Esophagus mucosa (tissue), 1 donor: ENCODE measurements around the gene HS6ST1. TPM values are rescaled to one million over a fixed set of nuclear protein-coding genes. Genes with fewer than 3 reads are reported as not detected.

Source experiments
- ATAC-seq: fragments of 200-7000 bp; cut with Tn5 transposase; one replicate; pipeline ENCODE4 v1.9.1; 2020
- total RNA-seq: library from RNA; stranded (reverse); gene quantifications from one replicate; pipeline ENCODE4 v1.2.4, GENCODE V29; 2023
- donor health status: DM: yes; HTN: yes; CAD: no.

The HS6ST1 gene
- total RNA-seq, 1 donor from 2014 or later, result 30.8 TPM

- ATAC-seq, result no peak
Observed at GRCh38 chr2:128310094-128310716, 8.5 kb downstream of the HS6ST1 start.

DNA sequence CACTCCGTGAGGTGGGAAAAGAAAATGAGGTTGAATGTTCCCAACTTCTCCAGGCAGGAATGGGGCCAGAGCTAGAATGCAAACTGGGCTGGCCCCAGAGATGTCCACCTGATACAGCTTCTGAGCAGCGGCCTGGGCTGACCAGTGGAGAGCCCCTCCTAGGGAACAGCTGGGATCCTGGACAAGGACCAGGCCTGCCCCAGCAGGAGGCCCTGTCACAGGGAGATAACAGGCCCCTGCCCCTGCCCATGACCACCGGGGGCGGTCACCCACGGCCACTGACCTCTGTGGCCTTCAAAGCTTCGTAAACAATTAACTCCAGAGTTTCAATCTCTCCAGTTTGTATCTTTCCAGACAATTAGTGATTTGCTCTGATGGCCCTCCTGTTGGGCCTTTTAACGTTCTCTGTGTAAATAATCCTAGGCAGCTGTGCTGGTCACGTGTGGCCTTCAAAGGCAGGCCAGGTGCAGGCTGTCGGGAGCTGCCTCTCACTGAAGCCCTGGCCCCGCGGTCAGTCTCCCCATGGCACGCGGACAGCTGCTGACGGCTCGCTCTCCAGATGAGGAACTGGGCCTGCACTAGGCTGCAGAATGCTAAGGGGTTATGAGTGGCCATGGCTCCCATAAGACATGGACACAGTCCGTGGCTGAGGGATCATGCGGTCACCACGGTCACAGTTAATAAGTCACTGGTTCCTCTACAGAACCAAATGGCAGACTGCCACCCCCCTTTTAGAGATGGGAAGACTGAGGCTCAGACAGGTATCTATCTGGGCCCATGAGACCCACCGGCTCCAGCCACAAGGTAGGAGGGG, 9.2 kb downstream of the HS6ST1 start:
- ATAC-seq, result no peak

DNA sequence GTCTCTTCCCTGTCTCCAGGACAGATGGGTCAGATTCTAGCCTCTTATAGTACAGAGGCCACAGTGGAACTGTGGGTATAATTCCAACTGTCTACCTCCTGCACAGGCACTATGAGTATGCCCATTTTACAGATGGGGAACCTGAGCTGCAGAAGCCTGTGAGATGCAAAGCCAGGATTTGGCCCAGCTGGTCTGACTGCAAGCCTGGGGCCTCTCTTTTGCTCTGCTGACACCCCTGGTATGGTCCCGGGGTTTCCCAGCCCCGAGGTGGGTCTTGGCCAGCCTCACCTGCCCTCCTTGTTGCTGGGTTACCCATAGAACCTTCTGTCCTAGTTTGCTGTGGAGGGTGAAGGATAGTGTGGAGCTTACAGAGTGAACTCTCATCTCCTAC, 9.8 kb downstream of the HS6ST1 start:
- no peak for ATAC-seq

DNA sequence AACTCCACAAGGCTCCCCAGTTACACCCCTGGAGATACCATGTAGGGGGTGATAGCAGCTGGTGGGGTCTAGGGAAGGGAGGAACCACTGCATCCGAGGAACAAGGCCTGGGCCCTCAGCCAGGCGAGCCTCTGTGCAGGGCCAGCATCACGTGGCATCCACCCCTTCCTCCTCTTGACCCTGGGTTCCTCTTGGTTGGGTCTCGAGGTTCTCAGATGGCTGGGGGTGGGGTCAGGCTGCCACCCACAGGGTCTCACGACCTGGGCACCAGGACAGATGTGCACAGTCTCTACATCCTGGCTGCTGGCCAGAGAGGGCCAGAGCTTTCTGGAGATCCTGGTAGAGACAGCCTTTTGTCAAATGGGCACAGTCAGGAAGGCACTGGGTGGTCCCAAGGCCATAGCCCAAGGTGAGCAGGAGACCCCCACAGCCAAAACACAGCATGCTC, 10.4 kb downstream of the HS6ST1 start:
- ATAC-seq, result no peak

DNA sequence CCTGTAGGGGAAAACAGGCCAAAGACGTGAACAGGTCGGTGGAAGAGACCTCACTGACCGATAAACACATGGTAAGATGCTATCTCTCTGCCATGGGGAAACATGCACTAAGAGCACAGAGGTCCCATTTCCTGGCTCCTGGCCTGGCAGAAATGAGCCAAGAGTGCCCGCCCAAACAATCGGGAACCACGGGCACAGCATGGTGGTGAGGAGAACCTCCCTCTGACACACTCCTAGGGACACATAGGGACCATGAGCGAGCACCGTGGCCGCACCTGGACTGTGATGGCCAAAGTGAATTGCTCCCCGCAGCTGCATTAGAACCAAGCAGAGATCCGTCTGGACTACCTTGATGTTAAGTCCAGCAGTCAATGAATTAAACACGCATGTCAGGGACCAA, 11.1 kb downstream of the HS6ST1 start:
- ATAC-seq, result no peak

- ATAC-seq, result no peak
Observed at GRCh38 chr2:128306931-128307460, 11.7 kb downstream of the HS6ST1 start.

DNA sequence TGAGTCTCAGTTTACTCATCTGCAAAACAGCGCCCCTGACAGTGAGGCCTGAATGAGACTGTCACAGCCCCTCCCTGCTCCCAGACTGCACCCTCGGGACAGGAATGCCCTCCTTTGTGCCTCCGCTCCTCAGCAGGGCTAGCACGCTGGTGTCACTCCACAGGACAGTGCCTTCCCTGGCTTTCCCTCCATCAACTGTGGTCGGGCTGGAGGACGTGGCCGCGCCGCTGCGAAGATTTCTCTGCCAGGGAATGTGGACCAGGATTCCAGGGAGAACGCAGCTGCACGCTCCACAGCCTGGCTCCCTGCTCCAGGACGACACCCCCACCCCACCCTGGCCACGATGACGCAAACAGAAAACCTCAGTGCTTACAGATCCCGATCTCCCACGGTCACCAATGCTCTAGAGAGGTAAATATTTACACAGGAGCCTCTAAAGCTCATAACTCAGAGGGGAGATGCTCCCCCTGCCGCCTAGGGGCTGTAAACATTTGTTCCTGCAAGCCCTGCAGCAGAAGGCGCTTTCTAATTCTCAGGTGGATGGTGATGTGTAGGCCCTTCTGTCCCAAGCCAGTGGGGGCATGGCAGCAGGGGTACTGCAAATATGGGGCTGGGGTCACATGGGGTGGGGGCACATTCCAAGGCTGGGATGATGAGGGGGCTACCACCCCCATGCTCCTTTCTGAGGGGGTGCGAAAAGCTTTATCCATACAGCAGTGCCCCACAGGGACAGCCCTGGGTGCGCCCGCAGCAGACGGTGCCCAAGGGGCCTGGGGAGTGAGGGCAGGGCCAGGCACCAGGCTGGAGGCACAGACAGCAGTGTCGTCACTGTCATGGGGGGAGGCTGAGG, 12.4 kb downstream of the HS6ST1 start:
- ATAC-seq, result peak; percentile 17

DNA sequence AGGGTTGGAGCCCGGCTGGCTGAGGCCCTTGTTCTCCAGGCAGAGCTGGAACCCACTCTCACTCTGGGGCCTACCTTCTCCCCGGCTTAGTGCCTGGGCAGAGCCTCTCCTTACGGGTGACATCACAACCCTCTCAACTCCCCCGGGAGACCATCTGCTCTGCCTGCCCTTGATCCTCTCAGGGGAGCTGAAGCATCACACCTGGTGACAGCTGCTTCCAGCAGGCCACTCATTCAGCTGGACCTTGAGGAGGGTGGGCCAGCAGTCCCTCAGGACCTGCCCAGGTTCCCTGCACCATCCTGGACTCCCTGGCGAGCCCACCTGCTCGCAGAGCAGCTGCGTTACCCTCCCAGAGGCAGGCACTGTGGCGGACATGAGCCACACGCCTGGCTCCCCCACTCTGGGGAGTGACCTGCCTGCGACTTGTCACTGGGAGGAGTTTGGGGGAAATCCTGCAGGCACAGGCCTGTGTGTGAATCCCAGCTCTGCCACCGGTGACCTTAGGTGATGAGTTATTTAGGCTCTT, 13.1 kb downstream of the HS6ST1 start:
- ATAC-seq, result peak; percentile 73

DNA sequence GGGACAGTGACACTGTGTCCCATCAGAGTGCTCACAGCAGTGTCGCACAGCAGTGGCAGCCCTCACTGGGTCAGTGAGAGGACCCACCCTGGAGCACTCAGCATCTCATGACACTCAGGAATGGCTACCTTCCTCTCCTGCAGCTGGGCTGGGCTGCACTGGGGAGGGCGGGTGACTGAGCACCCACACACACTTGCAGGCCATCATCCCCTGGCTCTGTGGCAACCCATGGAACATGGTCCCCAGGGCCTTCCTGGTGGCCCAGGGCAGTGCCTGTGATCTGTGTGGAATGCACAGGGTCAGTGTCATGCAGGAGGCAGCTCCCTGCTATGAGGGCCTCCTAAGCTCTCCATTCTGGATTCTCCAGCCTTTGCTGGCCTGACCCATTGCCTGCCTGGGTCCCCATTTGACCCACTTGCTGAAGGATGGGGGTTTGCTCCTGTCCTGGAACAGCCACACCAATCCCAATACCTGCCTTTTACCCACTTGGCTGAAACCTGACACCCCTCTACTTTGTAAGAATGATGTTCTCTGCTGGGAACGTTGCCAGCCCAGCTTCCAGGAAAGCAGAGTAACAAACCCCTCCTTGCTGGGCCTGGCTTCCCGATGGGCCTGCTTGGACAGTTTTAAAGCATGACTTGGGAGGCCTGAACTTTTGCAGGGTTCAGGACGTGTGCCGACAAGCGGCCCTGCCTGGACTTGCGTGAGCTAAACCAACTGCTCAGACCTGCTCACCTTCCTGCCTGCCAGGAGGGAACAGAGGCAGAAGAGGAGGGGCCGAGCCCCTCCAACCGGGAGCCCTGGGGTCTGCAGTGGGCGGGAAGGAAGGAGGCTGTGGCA, 13.7 kb downstream of the HS6ST1 start:
- ATAC-seq, result peak; percentile 84

DNA sequence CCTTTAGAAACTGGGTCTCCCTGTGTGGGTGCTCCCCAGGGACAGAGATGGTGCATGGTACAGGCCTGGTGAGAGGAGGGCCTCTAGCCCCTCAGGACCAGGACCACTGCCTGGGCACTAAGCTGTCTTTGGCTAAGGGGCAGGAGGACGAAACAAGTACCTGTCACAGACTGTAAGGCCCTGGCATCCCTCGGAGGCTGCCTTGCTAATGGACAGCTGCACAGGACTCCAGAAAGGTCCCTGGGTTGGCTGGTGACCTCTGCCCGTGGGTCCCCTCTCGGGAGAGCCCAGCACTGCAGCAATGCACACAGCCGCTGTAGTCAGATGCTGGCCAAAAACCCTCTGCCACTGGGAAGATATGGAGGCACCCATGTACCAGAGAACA, 14.3 kb downstream of the HS6ST1 start:
- ATAC-seq, result no peak

DNA sequence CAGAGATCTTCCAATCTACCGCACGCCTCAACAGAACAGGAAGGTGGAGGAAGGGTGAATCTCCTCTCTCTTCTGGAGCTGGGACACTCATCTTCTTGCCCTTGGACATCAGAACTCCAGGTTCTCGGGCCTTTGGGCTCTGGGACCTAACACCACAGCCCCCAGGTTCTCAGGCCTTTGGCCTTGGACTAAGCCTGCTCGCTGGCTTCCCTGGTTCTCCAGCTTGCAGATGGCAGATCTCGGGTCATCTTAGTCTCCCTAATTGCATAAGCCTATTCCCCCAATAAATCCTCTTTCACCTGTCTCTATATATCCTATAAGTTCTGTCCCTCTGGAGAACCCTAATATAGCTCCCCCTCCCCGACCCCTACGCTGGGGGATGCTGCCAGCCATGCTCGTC, 14.8 kb downstream of the HS6ST1 start:
- ATAC-seq, result no peak

GRCh38 chr2:128303095-128303791, 15.4 kb downstream of the HS6ST1 start:
- no peak for ATAC-seq

DNA sequence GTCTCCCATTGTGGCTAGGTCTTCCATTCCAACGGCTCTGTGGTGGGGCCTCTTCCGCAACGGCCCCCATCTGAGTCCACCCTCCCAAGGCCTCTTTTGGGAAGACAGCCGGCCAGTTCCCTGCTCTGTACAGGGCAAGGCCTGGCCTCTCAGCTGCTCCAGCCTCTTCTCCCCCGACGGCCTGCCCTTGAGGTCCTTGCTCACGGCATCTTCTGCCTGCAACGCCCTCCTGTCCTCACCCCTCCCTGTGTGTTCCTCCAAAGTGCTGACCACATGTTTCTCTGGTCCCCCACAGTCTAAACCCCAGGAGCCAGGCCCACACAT, 16.0 kb downstream of the HS6ST1 start:
- ATAC-seq, result no peak

- no peak for ATAC-seq
Observed at GRCh38 chr2:128302011-128302743, 16.5 kb downstream of the HS6ST1 start.

DNA sequence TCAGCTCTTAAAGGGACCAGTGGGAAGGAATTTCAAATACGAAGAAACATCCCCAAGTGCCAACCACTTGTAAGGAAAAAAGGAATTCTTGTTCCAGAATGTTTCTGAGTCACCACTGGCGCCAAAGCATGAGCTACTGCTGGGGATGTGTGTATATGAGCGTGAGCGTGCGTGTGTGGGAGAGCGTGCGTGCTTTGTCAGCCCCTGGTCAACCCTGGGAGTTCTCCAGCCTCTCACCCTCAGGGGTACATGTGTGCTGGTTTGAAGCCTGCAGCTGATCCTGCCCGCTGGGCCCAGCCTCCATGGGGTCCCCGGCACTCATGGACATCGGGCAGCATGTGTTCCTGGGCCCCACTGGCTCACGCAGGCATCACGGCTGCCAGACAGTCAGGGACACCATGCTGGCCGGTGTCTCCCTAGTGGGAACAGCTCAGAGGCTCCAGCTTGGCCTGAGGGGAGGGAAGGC, 17.1 kb downstream of the HS6ST1 start:
- no peak for ATAC-seq

DNA sequence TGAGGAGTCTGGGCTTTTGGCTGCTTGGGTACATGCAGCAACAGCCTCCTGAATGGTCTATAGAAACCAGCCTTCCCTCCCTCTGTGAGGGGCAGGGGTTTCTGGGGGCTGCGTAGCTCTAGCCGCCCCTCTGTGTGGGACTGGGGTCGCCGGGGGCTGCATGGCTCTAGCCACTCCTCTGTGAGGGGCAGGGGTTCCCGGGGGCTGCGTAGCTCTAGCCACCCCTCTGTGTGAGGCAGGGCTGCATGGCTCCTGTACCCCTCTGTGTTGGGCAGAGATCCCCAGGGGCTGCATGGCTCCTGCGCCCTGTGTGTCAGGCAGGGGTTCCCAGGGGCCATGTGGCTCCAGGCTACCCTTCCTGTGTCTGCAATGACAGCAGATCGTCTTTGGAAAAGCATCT, 17.6 kb downstream of the HS6ST1 start:
- no peak for ATAC-seq

- ATAC-seq, result no peak
Observed at GRCh38 chr2:128300151-128301020, 18.3 kb downstream of the HS6ST1 start.

DNA sequence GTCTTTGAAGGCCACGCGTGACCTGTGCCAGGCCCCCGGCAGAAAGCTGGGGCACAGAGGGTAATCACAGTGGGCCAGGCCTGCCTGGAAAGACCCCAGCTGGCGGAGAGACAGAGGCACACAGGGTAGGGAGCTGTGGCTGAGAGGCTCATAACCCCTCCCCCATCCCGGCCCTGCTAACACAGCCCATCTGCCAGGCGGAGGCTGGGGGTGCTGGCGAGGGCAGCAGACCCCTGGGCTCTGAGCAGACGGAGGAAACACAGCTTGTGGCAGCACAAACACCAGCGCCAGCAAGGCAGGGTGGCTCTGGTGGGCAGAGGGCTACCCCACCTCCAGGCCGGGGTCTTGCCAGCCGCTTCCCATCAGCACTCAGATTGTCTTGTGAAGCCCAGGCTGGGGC, 19.0 kb downstream of the HS6ST1 start:
- no peak for ATAC-seq

- ATAC-seq, result no peak
Observed at GRCh38 chr2:128298846-128299507, 19.7 kb downstream of the HS6ST1 start.
